T-cell (primary cell): ENCODE measurements around the gene SYNJ1. TPM values are rescaled to one million over a fixed set of nuclear protein-coding genes. Genes with fewer than 3 reads are reported as not detected.
"Not testable (repeated sequence)": the region's sequence is repeated elsewhere in the genome, so short reads cannot be mapped to it uniquely, and the experiment has no call there.

Experiments
- ATAC-seq, 4 experiments: fragments of 200-7000 bp in 3 of 4; fragments of 150-1000 bp in 1 of 4; cut with Tn5 transposase; replicated peaks in 1 of 4; 1 replicate in 3 of 4; 2 replicates in 1 of 4; pipeline ENCODE4 v1.10.0; 2021; ENCODE audit warnings: moderate library complexity in 3 of 4, mild to moderate bottlenecking in 2 of 4, moderate number of reproducible peaks in 1 of 4
- CTCF ChIA-PET, 2 donors: fragments of 300-600 bp; sonication (Branson Sonifier 250); formaldehyde crosslinking; loops; one replicate each; lab custom pipeline; 2022; ENCODE audit warnings: antibody characterized with exemption in 2 of 2; lab: Charles Lee
- POLR2A ChIA-PET, 2 donors: fragments of 300-600 bp; sonication (Branson Sonifier 250); formaldehyde crosslinking; loops; one replicate each; lab custom pipeline; 2022; ENCODE audit warnings: antibody characterized with exemption in 2 of 2; lab: Charles Lee
- DNase-seq, 35 experiments: peaks; one replicate each; pipeline versions ENCODE4 v3.0.0 to v3.0.0-alpha.2; 2013 to 2023
- H3K27ac ChIP-seq: one replicate; pipeline ENCODE4 v1.5.1; 2013; ENCODE audit warnings: low read length
- H3K27me3 ChIP-seq, 2 experiments: replicated peaks in 1 of 2; 1 replicate in 1 of 2; 2 replicates in 1 of 2; pipeline versions ENCODE4 v1.6.1 to v1.7.0; 2013; ENCODE audit warnings: low read length in 1 of 2, mixed read lengths in 1 of 2; ENCODE audit not compliant: control insufficient read depth in 2 of 2, insufficient read depth in 2 of 2; ENCODE audit errors: extremely low read depth in 1 of 2
- H3K36me3 ChIP-seq, 2 donors: 1 replicate in 1 of 2; 2 replicates in 1 of 2; pipeline versions ENCODE4 v1.6.1 to v1.7.0; 2013; ENCODE audit warnings: low read length in 1 of 2; ENCODE audit not compliant: control insufficient read depth in 2 of 2, insufficient read depth in 1 of 2; ENCODE audit errors: extremely low read depth in 1 of 2
- H3K4me1 ChIP-seq, 2 experiments: 1 replicate in 1 of 2; 2 replicates in 1 of 2; pipeline versions ENCODE4 v1.6.1 to v1.7.0; 2013; ENCODE audit warnings: low read length in 2 of 2, mixed read lengths in 1 of 2; ENCODE audit not compliant: insufficient read depth in 2 of 2, control insufficient read depth in 1 of 2; ENCODE audit errors: extremely low read depth in 1 of 2
- H3K4me3 ChIP-seq, 2 donors: 1 replicate in 1 of 2; 2 replicates in 1 of 2; pipeline versions ENCODE4 v1.5.1 to v1.7.0; 2013; ENCODE audit warnings: mild to moderate bottlenecking in 2 of 2, low read length in 1 of 2, moderate library complexity in 1 of 2; ENCODE audit not compliant: control insufficient read depth in 1 of 2; ENCODE audit errors: extremely low read depth in 1 of 2
- H3K9me3 ChIP-seq: 2 replicates; pipeline ENCODE4 v1.7.0; 2013
- H3K27ac Mint-ChIP-seq, 2 donors: one replicate each; pipeline ENCODE4 v1.8.0; 2020 to 2021; ENCODE audit warnings: mild to moderate bottlenecking in 2 of 2, mixed read lengths in 2 of 2
- H3K27me3 Mint-ChIP-seq, 2 donors: one replicate each; pipeline ENCODE4 v1.8.0; 2021 to 2022; ENCODE audit warnings: mixed read lengths in 2 of 2
- H3K36me3 Mint-ChIP-seq: one replicate; pipeline ENCODE4 v1.8.0; 2021; ENCODE audit warnings: mixed read lengths
- H3K4me1 Mint-ChIP-seq, 3 donors: one replicate each; pipeline ENCODE4 v1.8.0; 2020 to 2022; ENCODE audit warnings: mixed read lengths in 3 of 3, mild to moderate bottlenecking in 1 of 3
- H3K4me3 Mint-ChIP-seq, 3 donors: one replicate each; pipeline ENCODE4 v1.8.0; 2020 to 2022; ENCODE audit warnings: mild to moderate bottlenecking in 3 of 3, mixed read lengths in 3 of 3, moderate library complexity in 3 of 3
- H3K9me3 Mint-ChIP-seq, 3 donors: one replicate each; pipeline ENCODE4 v1.8.0; 2020 to 2022; ENCODE audit warnings: mixed read lengths in 3 of 3
- whole genome bisulfite sequencing: methylation state at CpG from one replicate; pipeline ENCODE4 v1.1.5; 2013; ENCODE audit warnings: missing lambda C conversion rate; ENCODE audit not compliant: insufficient coverage; 5-methylcytosine and 5-hydroxymethylcytosine counted together
- total RNA-seq, 35 experiments: library from RNA in 6 of 35; stranded (reverse) in 6 of 35; fragments of 120-200 nt in 1 of 35; gene quantifications; one replicate each; pipeline versions ENCODE4 v1.2.1 to v1.2.4 and lab custom pipeline; 2013 to 2026

SYNJ1 gene
- total RNA-seq, 5 donors from 2014 or later (not counting 1 experiment from before 2014, with no cell fraction given) = 15.2 to 24.0 (median 20.3) TPM

DNA sequence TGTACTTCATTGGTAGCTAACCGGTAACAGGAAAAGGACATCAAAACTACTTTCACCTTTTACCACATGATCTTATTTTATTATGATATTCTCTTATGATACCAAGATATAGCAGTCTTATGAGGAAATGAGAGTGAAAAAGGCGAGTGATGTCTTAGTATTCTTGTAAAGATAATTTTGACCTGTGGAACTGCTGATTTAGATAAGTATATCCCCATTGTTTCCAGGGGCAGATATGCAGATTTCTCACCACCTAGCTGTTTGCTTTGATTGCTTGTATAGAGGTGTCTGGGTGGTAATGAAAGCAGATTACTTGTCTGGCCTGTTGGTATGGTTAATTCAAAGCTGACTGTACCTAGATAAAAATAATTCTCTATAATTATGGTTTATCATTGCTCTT is 53.1 kb downstream of the SYNJ1 start:
- H3K4me1 ChIP-seq = no peaks in the 10 kb centered on the region
- H3K27me3 Mint-ChIP-seq = no peaks in the 10 kb centered on the region
- H3K4me3 ChIP-seq = no peak overlapping the region
- H3K36me3 Mint-ChIP-seq = peaks cover 51% of the 10 kb centered on the region
- H3K4me3 Mint-ChIP-seq = no peak overlapping the region
- ChIA-PET POLR2A (interaction anchor here (0.6 to 0.7 kb wide), 2 partner anchors 211 to 444 kb away, joined by 5 to 7 read pairs; no protein-coding TSS in a partner anchor), CTCF (no interaction called here)
- peaks cover 0 to 32% of the 10 kb centered on the region in 2 donors for H3K36me3 ChIP-seq
- no peak overlapping the region for H3K27ac ChIP-seq
- ATAC-seq (no peak), DNase-seq (no peak)
- H3K27ac Mint-ChIP-seq = no peak overlapping the region
- H3K9me3 Mint-ChIP-seq = no peaks in the 10 kb centered on the region
- no CpG with 5 or more reads among the region's 2 CpGs for WGBS
- H3K9me3 ChIP-seq = no peaks in the 10 kb centered on the region
- H3K4me1 Mint-ChIP-seq = no peaks in the 10 kb centered on the region
- H3K27me3 ChIP-seq = no peaks in the 10 kb centered on the region

DNA sequence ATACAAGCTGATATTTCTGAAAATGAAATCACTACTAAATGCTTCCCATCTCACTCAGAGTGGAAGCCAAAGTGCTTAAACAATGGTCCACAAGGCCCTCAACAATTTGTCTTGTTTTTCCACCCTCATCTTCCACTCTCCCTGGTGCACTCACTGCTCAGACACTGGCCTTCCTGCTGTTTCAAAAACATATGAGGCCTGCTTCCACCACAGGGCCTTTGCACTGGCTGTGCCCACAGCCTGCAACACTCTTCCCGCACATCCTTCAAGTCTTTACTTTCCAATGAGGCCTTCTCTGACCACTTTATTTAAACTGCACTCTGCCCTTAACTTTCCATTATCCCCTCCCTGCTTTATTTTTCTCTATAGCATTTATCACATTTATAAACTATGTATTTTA is 53.8 kb downstream of the SYNJ1 start:
- Mint-ChIP-seq H3K27ac (no peak overlapping the region), H3K36me3 (peaks cover 49% of the 10 kb centered on the region), H3K27me3 (no peaks in the 10 kb centered on the region), H3K9me3 (no peaks in the 10 kb centered on the region), H3K4me3 (no peak overlapping the region), H3K4me1 (no peaks in the 10 kb centered on the region)
- Histone ChIP-seq H3K27me3 (no peaks in the 10 kb centered on the region), H3K27ac (no peak overlapping the region), H3K4me1 (no peaks in the 10 kb centered on the region), H3K36me3 (peaks cover 0 to 33% of the 10 kb centered on the region in 2 donors), H3K9me3 (no peaks in the 10 kb centered on the region), H3K4me3 (no peak overlapping the region)
- WGBS = 100% methylated on average over 1 of the region's 1 CpG
- POLR2A ChIA-PET = no interaction called here
- no peak for ATAC-seq
- CTCF ChIA-PET = no interaction called here
- no peak for DNase-seq

GRCh38 chr21:32666258-32666657 is 61.6 kb downstream of the SYNJ1 start:
- H3K9me3 Mint-ChIP-seq = peaks cover 0 to 21% (median 18%) of the 10 kb centered on the region in 3 donors
- POLR2A ChIA-PET = no interaction called here
- Histone ChIP-seq H3K4me3 (no peak overlapping the region), H3K27me3 (no peaks in the 10 kb centered on the region), H3K4me1 (no peaks in the 10 kb centered on the region), H3K9me3 (peaks cover 6% of the 10 kb centered on the region), H3K27ac (no peak overlapping the region), H3K36me3 (peaks cover 14 to 57% of the 10 kb centered on the region in 2 donors)
- ATAC-seq (no peak), DNase-seq (no peak)
- no peaks in the 10 kb centered on the region for H3K27me3 Mint-ChIP-seq
- CTCF ChIA-PET = interaction anchor here in 1 of 2 donors (0.6 kb wide), 1 partner anchor 160 kb away, joined by 4 read pairs; no protein-coding TSS in a partner anchor
- H3K4me1 Mint-ChIP-seq = no peaks in the 10 kb centered on the region
- peaks cover 70% of the 10 kb centered on the region for H3K36me3 Mint-ChIP-seq
- no CpG with 5 or more reads among the region's 1 CpG for WGBS
- no peak overlapping the region for H3K27ac Mint-ChIP-seq
- H3K4me3 Mint-ChIP-seq = no peak overlapping the region

- DNase-seq, H3K27ac ChIP-seq, CTCF ChIA-PET, H3K4me1 ChIP-seq, H3K4me3 Mint-ChIP-seq, ATAC-seq, H3K4me1 Mint-ChIP-seq, H3K27ac Mint-ChIP-seq, POLR2A ChIA-PET, H3K27me3 ChIP-seq, H3K9me3 ChIP-seq, H3K27me3 Mint-ChIP-seq: not testable (repeated sequence)
- Mint-ChIP-seq H3K9me3 (peaks cover 0 to 21% (median 18%) of the 10 kb centered on the region in 3 donors), H3K36me3 (peaks cover 82% of the 10 kb centered on the region)
- Histone ChIP-seq H3K4me3 (peak overlapping the region in 1 of 2 donors; percentile 23), H3K36me3 (peaks cover 19 to 52% of the 10 kb centered on the region in 2 donors)
- no CpG with 5 or more reads among the region's 2 CpGs for whole genome bisulfite sequencing
Observed at GRCh38 chr21:32664095-32664494, 63.7 kb downstream of the SYNJ1 start.

DNA sequence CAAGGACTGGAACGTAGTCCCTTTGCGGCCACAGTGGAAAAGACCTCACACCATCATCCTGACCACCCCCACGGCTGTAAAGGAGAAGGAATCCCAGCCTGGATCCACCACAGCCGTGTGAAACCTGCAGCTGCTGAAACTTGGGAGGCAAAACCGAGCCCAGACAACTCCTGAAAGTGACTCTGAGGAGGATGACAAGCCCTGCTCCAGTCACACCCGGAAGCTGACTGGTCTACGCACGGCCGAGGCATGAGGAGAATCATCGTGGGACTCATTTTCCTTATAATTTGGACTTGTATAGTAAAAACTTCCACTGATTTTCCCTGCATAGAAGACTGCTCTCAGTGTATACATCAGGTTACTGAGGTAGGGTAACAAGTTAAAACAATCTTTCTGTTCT is 65.8 kb downstream of the SYNJ1 start:
- ATAC-seq, H3K27ac Mint-ChIP-seq, H3K4me3 Mint-ChIP-seq, H3K27ac ChIP-seq, H3K27me3 ChIP-seq, POLR2A ChIA-PET, H3K27me3 Mint-ChIP-seq, H3K4me3 ChIP-seq, H3K4me1 Mint-ChIP-seq, DNase-seq, H3K9me3 ChIP-seq, CTCF ChIA-PET, H3K4me1 ChIP-seq: not testable (repeated sequence)
- H3K36me3 Mint-ChIP-seq = peaks cover 90% of the 10 kb centered on the region
- peaks cover 14 to 52% of the 10 kb centered on the region in 2 donors for H3K36me3 ChIP-seq
- WGBS = 97% methylated on average over 3 of the region's 10 CpGs
- peaks cover 0 to 21% (median 18%) of the 10 kb centered on the region in 3 donors for H3K9me3 Mint-ChIP-seq

DNA sequence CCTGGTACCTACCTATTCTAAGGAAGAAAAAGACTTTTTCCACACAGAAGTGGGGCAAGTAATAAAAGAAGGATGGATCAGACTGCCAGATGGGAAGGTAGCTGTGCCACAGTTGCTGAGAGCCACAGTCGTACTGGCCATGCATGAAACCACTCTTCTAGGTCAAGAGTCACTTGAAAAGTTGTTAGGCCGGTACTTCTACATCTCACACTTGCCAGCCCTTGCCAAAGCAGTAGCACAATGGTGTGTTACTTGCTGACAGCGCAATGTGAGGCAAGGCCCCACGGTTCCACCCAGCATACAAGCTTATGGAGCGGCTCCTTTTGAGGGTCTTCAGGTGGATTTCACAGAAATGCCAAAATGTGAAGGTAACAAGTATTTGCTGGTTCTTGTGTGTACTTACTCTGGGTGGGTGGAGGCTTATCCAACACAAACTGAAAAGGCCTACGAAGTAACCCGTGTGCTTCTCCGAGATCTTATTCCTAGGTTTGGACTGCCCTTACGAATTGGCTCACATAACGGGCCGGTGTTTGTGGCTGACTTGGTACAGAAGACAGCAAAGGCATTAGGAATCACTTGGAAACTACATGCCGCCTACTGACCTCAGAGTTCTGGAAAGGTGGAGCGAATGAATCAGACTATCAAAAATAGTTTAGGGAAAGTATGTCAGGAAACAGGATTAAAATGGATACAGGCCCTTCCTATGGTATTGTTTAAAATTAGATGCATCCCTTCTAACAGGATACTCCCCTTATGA is 66.6 kb downstream of the SYNJ1 start:
- POLR2A ChIA-PET, H3K27me3 Mint-ChIP-seq, CTCF ChIA-PET, H3K4me1 ChIP-seq, H3K27me3 ChIP-seq, H3K4me1 Mint-ChIP-seq, ATAC-seq, H3K27ac ChIP-seq, H3K27ac Mint-ChIP-seq, H3K4me3 ChIP-seq, H3K4me3 Mint-ChIP-seq, H3K9me3 ChIP-seq, DNase-seq: not testable (repeated sequence)
- H3K36me3 ChIP-seq = peaks cover 14 to 52% of the 10 kb centered on the region in 2 donors
- peaks cover 0 to 21% (median 18%) of the 10 kb centered on the region in 3 donors for H3K9me3 Mint-ChIP-seq
- WGBS = 94% methylated on average over 7 of the region's 13 CpGs
- peaks cover 96% of the 10 kb centered on the region for H3K36me3 Mint-ChIP-seq
